ENCODE measurements around the gene FRY. TPM values are rescaled to one million over a fixed set of nuclear protein-coding genes. Genes with fewer than 3 reads are reported as not detected.
A peak's percentile ranks its signal among the peaks of the same experiment; 100 is the strongest.

Gene FRY
- total and polyA plus RNA-seq, 2 of the 13 experiments (the other 11 are each of a cell fraction or from before 2014, with no cell fraction given): 8.2 to 13.1 TPM

GRCh38 chr13:32175943-32176342 lies 144.4 kb downstream of the FRY start (continued):
- TF ChIP-seq CREB3 (CRISPR knock-in tag; IDR thresholded peaks at IDR 0.05) (no peak), TFE3 (CRISPR knock-in tag; IDR thresholded peaks at IDR 0.05) (no peak), ZNF431 (CRISPR knock-in tag; IDR thresholded peaks at IDR 0.05; ENCODE audit: borderline replicate concordance, low read depth) (no peak), ZNF468 (CRISPR knock-in tag; IDR thresholded peaks at IDR 0.05) (no peak), HNRNPUL1 (IDR thresholded peaks at IDR 0.05; ENCODE audit: low read depth, low read length) (no peak), THAP11 (CRISPR knock-in tag; IDR thresholded peaks at IDR 0.05) (no peak), SAP130 (CRISPR knock-in tag; IDR thresholded peaks at IDR 0.05; ENCODE audit: low read depth) (0 out of 2 replicates have a peak, but pooled peaks have one; percentile 15), ZMAT3 (CRISPR knock-in tag; conservative IDR thresholded peaks at IDR 0.05) (no peak), ZFP90 (CRISPR knock-in tag; IDR thresholded peaks at IDR 0.05; ENCODE audit: borderline replicate concordance) (no peak), GABPA (IDR thresholded peaks at IDR 0.05; ENCODE audit: low read depth, low read length) (no peak), GABPA (CRISPR knock-in tag; IDR thresholded peaks at IDR 0.05; ENCODE audit: low read depth) (no peak), PAXIP1 (CRISPR knock-in tag; conservative IDR thresholded peaks at IDR 0.05) (peak; percentile 66), BHLHE40 (IDR thresholded peaks at IDR 0.05; ENCODE audit: low read length) (no peak), YEATS2 (CRISPR knock-in tag; IDR thresholded peaks at IDR 0.05; ENCODE audit: borderline replicate concordance) (no peak), ZNF839 (CRISPR knock-in tag; IDR thresholded peaks at IDR 0.05; ENCODE audit: borderline replicate concordance) (no peak), ZNF335 (CRISPR knock-in tag; IDR thresholded peaks at IDR 0.05) (no peak), KMT2B (CRISPR knock-in tag; IDR thresholded peaks at IDR 0.05) (no peak), ZNF24 (IDR thresholded peaks at IDR 0.05) (no peak), RFX3 (CRISPR knock-in tag; IDR thresholded peaks at IDR 0.05) (no peak), PAWR (CRISPR knock-in tag; IDR thresholded peaks at IDR 0.05; ENCODE audit: borderline replicate concordance) (no peak), STAG1 (CRISPR knock-in tag; IDR thresholded peaks at IDR 0.05) (0 out of 2 replicates have a peak, but pooled peaks have one; percentile 1), SOX13 (IDR thresholded peaks at IDR 0.05) (no peak), SOX13 (CRISPR knock-in tag; conservative IDR thresholded peaks at IDR 0.05 in 1 of 2, IDR thresholded peaks at IDR 0.05 in 1 of 2) (peak in 1 of 2 experiments; percentile 21; a peak in 1 of 4 replicates), FLYWCH1 (CRISPR knock-in tag; IDR thresholded peaks at IDR 0.05) (no peak), CENPT (CRISPR knock-in tag; IDR thresholded peaks at IDR 0.05; ENCODE audit: low read depth) (no peak), TCF12 (IDR thresholded peaks at IDR 0.05) (no peak), TCF12 (CRISPR knock-in tag; IDR thresholded peaks at IDR 0.05) (no peak), ZNF576 (CRISPR knock-in tag; IDR thresholded peaks at IDR 0.05) (no peak)

All from HepG2 (cell line).